H9 (cell line): ENCODE data around the gene GPR183. TPM values are rescaled to one million over a fixed set of nuclear protein-coding genes. Genes with fewer than 3 reads are reported as not detected.

ENCODE experiments used
- DNase-seq: peaks from one replicate; pipeline ENCODE4 v3.0.0-alpha.2; 2017
- H2AFZ ChIP-seq: one replicate; pipeline ENCODE4 v1.6.1; 2013; ENCODE audit warnings: mild to moderate bottlenecking, low read length, control low read depth, moderate library complexity
- H2AK5ac ChIP-seq: 2 replicates; pipeline ENCODE4 v1.6.1; 2013; ENCODE audit warnings: low read length, control low read depth, mixed read lengths; ENCODE audit not compliant: insufficient read length
- H2BK120ac ChIP-seq: one replicate; pipeline ENCODE4 v1.6.1; 2013; ENCODE audit warnings: low read depth, mild to moderate bottlenecking, low read length, control low read depth, inconsistent platforms; ENCODE audit not compliant: poor library complexity, severe bottlenecking
- H2BK12ac ChIP-seq: 2 replicates; pipeline ENCODE4 v1.6.1; 2013; ENCODE audit warnings: low read length, control low read depth, mixed read lengths, low read depth; ENCODE audit not compliant: insufficient read length
- H2BK15ac ChIP-seq: 2 replicates; pipeline ENCODE4 v1.6.1; 2013; ENCODE audit warnings: low read depth, low read length, control low read depth
- H2BK20ac ChIP-seq: one replicate; pipeline ENCODE4 v1.6.1; 2013; ENCODE audit warnings: low read depth, mild to moderate bottlenecking, low read length, control low read depth, inconsistent platforms; ENCODE audit not compliant: poor library complexity, severe bottlenecking
- H2BK5ac ChIP-seq: 2 replicates; pipeline ENCODE4 v1.6.1; 2013; ENCODE audit warnings: low read length, control low read depth, mixed read lengths; ENCODE audit not compliant: insufficient read length
- H3K14ac ChIP-seq: 2 replicates; pipeline ENCODE4 v1.6.1; 2013; ENCODE audit warnings: low read length, control low read depth; ENCODE audit not compliant: insufficient read depth
- H3K18ac ChIP-seq: 2 replicates; pipeline ENCODE4 v1.6.1; 2013; ENCODE audit warnings: low read depth, mild to moderate bottlenecking, mixed read lengths, low read length, control low read depth; ENCODE audit not compliant: insufficient read length
- H3K23ac ChIP-seq: 2 replicates; pipeline ENCODE4 v1.6.1; 2013; ENCODE audit warnings: low read length, control low read depth, mixed read lengths, low read depth; ENCODE audit not compliant: insufficient read length
- H3K23me2 ChIP-seq: 2 replicates; pipeline ENCODE4 v1.6.1; 2013; ENCODE audit warnings: low read depth, mild to moderate bottlenecking, mixed read lengths, low read length, control low read depth; ENCODE audit not compliant: insufficient read length, poor library complexity, severe bottlenecking
- H3K27ac ChIP-seq: 2 replicates; pipeline ENCODE4 v1.5.1; 2013; ENCODE audit warnings: low read length, control low read depth, mixed read lengths, low read depth; ENCODE audit not compliant: insufficient read length
- H3K27me3 ChIP-seq: 2 replicates; pipeline ENCODE4 v1.6.1; 2013; ENCODE audit warnings: low read length, control low read depth, inconsistent platforms; ENCODE audit not compliant: insufficient read depth
- H3K4ac ChIP-seq: 2 replicates; pipeline ENCODE4 v1.6.1; 2013; ENCODE audit warnings: low read depth, mild to moderate bottlenecking, control low read depth, inconsistent platforms, low read length, moderate library complexity
- H3K4me1 ChIP-seq: 2 replicates; pipeline ENCODE4 v1.6.1; 2013; ENCODE audit warnings: low read length, control low read depth, inconsistent platforms; ENCODE audit not compliant: insufficient read depth
- H3K4me2 ChIP-seq: 2 replicates; pipeline ENCODE4 v1.6.1; 2013; ENCODE audit warnings: low read length, control low read depth, mixed read lengths; ENCODE audit not compliant: insufficient read length, insufficient read depth
- H3K56ac ChIP-seq: 2 replicates; pipeline ENCODE4 v1.6.1; 2013; ENCODE audit warnings: low read depth, mild to moderate bottlenecking, mixed read lengths, low read length, control low read depth; ENCODE audit not compliant: insufficient read length
- H3K79me1 ChIP-seq: 2 replicates; pipeline ENCODE4 v1.6.1; 2013; ENCODE audit warnings: low read depth, mild to moderate bottlenecking, moderate library complexity, low read length, control low read depth, inconsistent platforms; ENCODE audit not compliant: insufficient read depth, poor library complexity, severe bottlenecking
- H3K79me2 ChIP-seq: 2 replicates; pipeline ENCODE4 v1.6.1; 2013; ENCODE audit warnings: low read length, control low read depth, inconsistent platforms; ENCODE audit not compliant: insufficient read depth
- H3K9ac ChIP-seq: 2 replicates; pipeline ENCODE4 v1.6.1; 2013; ENCODE audit warnings: low read length, control low read depth, mixed read lengths; ENCODE audit not compliant: insufficient read length; ENCODE audit errors: extremely low read depth
- H3K9me3 ChIP-seq: one replicate; pipeline ENCODE4 v1.6.1; 2013; ENCODE audit warnings: low read depth, low read length, inconsistent platforms; ENCODE audit not compliant: control insufficient read depth
- H3T11ph ChIP-seq: one replicate; pipeline ENCODE4 v1.6.1; 2013; ENCODE audit warnings: mild to moderate bottlenecking, low read length, control low read depth, inconsistent platforms
- H4K20me1 ChIP-seq: one replicate; pipeline ENCODE4 v1.6.1; 2013; ENCODE audit not compliant: control insufficient read depth, insufficient read length, insufficient read depth
- H4K5ac ChIP-seq: 2 replicates; pipeline ENCODE4 v1.6.1; 2013; ENCODE audit warnings: low read depth, mild to moderate bottlenecking, mixed read lengths, low read length, control low read depth; ENCODE audit not compliant: insufficient read length
- H4K8ac ChIP-seq: replicated peaks from 2 replicates; pipeline ENCODE4 v1.6.1; 2013; ENCODE audit warnings: low read length, control low read depth, mixed read lengths, low read depth; ENCODE audit not compliant: insufficient read length
- H4K91ac ChIP-seq: 2 replicates; pipeline ENCODE4 v1.6.1; 2013; ENCODE audit warnings: low read depth, mild to moderate bottlenecking, moderate library complexity, mixed read lengths, low read length, control low read depth; ENCODE audit not compliant: insufficient read length
- H3K27ac Mint-ChIP-seq, 3 experiments: 2 replicates in 2 of 3; 3 replicates in 1 of 3; pipeline ENCODE4 v1.8.0; 2020 to 2021; ENCODE audit warnings: mixed read lengths in 3 of 3, mild to moderate bottlenecking in 1 of 3, moderate library complexity in 1 of 3
- H3K27me3 Mint-ChIP-seq: 2 replicates; pipeline ENCODE4 v1.8.0; 2021; ENCODE audit warnings: low read depth, mild to moderate bottlenecking, moderate library complexity, mixed read lengths
- H3K36me3 Mint-ChIP-seq, 3 experiments: 2 replicates in 2 of 3; 3 replicates in 1 of 3; pipeline ENCODE4 v1.8.0; 2020 to 2021; ENCODE audit warnings: low read depth in 3 of 3, mixed read lengths in 3 of 3; ENCODE audit not compliant: insufficient read depth in 1 of 3
- H3K4me1 Mint-ChIP-seq, 2 experiments: 2 replicates each; pipeline ENCODE4 v1.8.0; 2020; ENCODE audit warnings: mixed read lengths in 2 of 2
- H3K4me3 Mint-ChIP-seq, 2 experiments: 2 replicates in 1 of 2; 3 replicates in 1 of 2; pipeline ENCODE4 v1.8.0; 2020 to 2021; ENCODE audit warnings: mild to moderate bottlenecking in 2 of 2, mixed read lengths in 2 of 2, moderate library complexity in 1 of 2
- H3K9me3 Mint-ChIP-seq, 2 experiments: 2 replicates in 1 of 2; 3 replicates in 1 of 2; pipeline ENCODE4 v1.8.0; 2020; ENCODE audit warnings: mild to moderate bottlenecking in 2 of 2, mixed read lengths in 2 of 2, moderate library complexity in 1 of 2
- CTCF ChIP-seq: fragments of 200-600 bp; sonication (generic); conservative IDR thresholded peaks from 3 replicates; pipeline ENCODE4 v1.8.0; 2021; ENCODE audit warnings: antibody characterized with exemption, mild to moderate bottlenecking
- whole genome bisulfite sequencing: extraction: QIAGEN DNeasy Blood & Tissue Kit; methylation state at CpG from one replicate; pipeline ENCODE4 v1.1.7; 2013; ENCODE audit warnings: missing lambda C conversion rate, low lambda C conversion rate, mixed read lengths; ENCODE audit not compliant: insufficient read length; ENCODE audit errors: extremely low coverage; 5-methylcytosine and 5-hydroxymethylcytosine counted together
- total RNA-seq: library from RNA; stranded (reverse); gene quantifications from 2 replicates; pipeline ENCODE4 v1.2.1, GENCODE V29; 2021

Gene GPR183
- total RNA-seq, 1 experiment from 2014 or later: not detected

- H3K36me3 Mint-ChIP-seq: peaks cover 4 to 7% (median 6%) of the 10 kb centered on the region in 3 experiments; a peak in 3 of 7 replicates
- H3K18ac ChIP-seq: no peak overlapping the region
- H4K91ac ChIP-seq: no peak overlapping the region
- no peak overlapping the region for H2BK15ac ChIP-seq
- H3K27ac ChIP-seq: no peak overlapping the region
- H3K14ac ChIP-seq: no peak overlapping the region
- no peaks in the 10 kb centered on the region for H3K9me3 ChIP-seq
- H4K8ac ChIP-seq: no peak overlapping the region
- no peaks in the 10 kb centered on the region for H3K9me3 Mint-ChIP-seq
- no peak overlapping the region for H3K23ac ChIP-seq
- no peak overlapping the region for H3K4me3 Mint-ChIP-seq
- no peaks in the 10 kb centered on the region for H3K79me1 ChIP-seq
- no peak overlapping the region for H2AK5ac ChIP-seq
- H2AFZ ChIP-seq: no peak overlapping the region
- no peak overlapping the region for H3K27ac Mint-ChIP-seq
- H4K20me1 ChIP-seq: no peaks in the 10 kb centered on the region
- no peaks in the 10 kb centered on the region; the same call in 1 of the 2 replicates for H3K4me1 ChIP-seq
- no peak overlapping the region for H3K9ac ChIP-seq
- no peak overlapping the region for H2BK12ac ChIP-seq
- H2BK20ac ChIP-seq: no peak overlapping the region
- no peak overlapping the region for H4K5ac ChIP-seq
- TF ChIP-seq CTCF: no peak
- H3K23me2 ChIP-seq: no peaks in the 10 kb centered on the region
- 0 out of 2 replicates have a peak, but pooled peaks cover 2% of the 10 kb centered on the region for H3K79me2 ChIP-seq
- H3T11ph ChIP-seq: no peak overlapping the region
- H2BK5ac ChIP-seq: no peak overlapping the region
- H3K27me3 ChIP-seq: no peaks in the 10 kb centered on the region
- H3K4me1 Mint-ChIP-seq: peaks cover 8 to 13% of the 10 kb centered on the region in 2 experiments; a peak in 3 of 4 replicates
- H3K56ac ChIP-seq: no peak overlapping the region
- no peak for DNase-seq
- no peak overlapping the region for H3K4me2 ChIP-seq
- H2BK120ac ChIP-seq: no peak overlapping the region
- WGBS: no CpG with 5 or more reads among the region's 8 CpGs
- no peak overlapping the region for H3K4ac ChIP-seq
- no peaks in the 10 kb centered on the region for H3K27me3 Mint-ChIP-seq
Observed at GRCh38 chr13:99305566-99305965, 1.6 kb downstream of the GPR183 start.
